ENCODE measurements around the gene POMGNT1. TPM values are rescaled to one million over a fixed set of nuclear protein-coding genes. Genes with fewer than 3 reads are reported as not detected.

Gene POMGNT1
- total RNA-seq, 1 experiment from 2014 or later = 92.5 TPM

DNA sequence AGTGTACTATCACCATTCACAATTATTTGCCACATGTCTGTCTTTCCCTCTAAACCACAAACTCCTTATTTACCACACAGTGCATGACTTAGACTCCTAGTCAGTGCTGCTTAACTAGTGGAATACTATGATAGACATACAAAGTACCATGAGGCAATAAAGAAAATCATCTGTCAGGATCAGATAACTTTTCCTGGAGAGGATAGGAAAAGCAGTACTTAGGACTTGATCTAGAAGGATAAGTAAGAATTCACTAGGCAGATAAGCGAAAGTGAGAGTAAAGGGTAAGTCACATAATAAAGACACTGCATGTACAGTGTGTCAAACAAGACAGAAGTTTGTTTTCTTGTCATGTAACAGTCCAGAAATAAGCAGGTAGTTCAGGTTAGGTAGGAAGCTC lies 44.5 kb downstream of the POMGNT1 start:
- Histone ChIP-seq H3K36me3 (ENCODE audit: low read depth, low read length) (no peaks in the 10 kb centered on the region), H3K4me1 (ENCODE audit: insufficient read depth, low read length) (no peaks in the 10 kb centered on the region), H3K27me3 (ENCODE audit: low read length) (no peaks in the 10 kb centered on the region), H3K4me2 (ENCODE audit: low read length) (no peak overlapping the region), H4K20me1 (ENCODE audit: low read length) (no peaks in the 10 kb centered on the region), H3K9me2 (replicated peaks; ENCODE audit: low read length) (no peaks in the 10 kb centered on the region), H3K4me3 (ENCODE audit: low read length) (no peak overlapping the region), H2AFZ (ENCODE audit: low read length) (no peak overlapping the region), H3K9ac (ENCODE audit: low read length) (no peak overlapping the region), H3K9me3 (ENCODE audit: low read length) (no peaks in the 10 kb centered on the region), H3K27ac (ENCODE audit: low read length) (no peak overlapping the region), H3K79me2 (ENCODE audit: low read length) (no peaks in the 10 kb centered on the region), H3F3A (ENCODE audit: low read length, unreplicated experiment) (no peaks in the 10 kb centered on the region)
- intact Hi-C loops (cut with micrococcal nuclease) = no loop called here
- ATAC-seq = no peak
- TF ChIP-seq, protein P1, sequence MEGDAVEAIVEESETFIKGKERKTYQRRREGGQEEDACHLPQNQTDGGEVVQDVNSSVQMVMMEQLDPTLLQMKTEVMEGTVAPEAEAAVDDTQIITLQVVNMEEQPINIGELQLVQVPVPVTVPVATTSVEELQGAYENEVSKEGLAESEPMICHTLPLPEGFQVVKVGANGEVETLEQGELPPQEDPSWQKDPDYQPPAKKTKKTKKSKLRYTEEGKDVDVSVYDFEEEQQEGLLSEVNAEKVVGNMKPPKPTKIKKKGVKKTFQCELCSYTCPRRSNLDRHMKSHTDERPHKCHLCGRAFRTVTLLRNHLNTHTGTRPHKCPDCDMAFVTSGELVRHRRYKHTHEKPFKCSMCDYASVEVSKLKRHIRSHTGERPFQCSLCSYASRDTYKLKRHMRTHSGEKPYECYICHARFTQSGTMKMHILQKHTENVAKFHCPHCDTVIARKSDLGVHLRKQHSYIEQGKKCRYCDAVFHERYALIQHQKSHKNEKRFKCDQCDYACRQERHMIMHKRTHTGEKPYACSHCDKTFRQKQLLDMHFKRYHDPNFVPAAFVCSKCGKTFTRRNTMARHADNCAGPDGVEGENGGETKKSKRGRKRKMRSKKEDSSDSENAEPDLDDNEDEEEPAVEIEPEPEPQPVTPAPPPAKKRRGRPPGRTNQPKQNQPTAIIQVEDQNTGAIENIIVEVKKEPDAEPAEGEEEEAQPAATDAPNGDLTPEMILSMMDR (conservative IDR thresholded peaks at IDR 0.05; ENCODE audit: low read depth, low read length) = no peak
- TF ChIP-seq EZH2phosphoT487 (IDR thresholded peaks at IDR 0.05; ENCODE audit: borderline replicate concordance, low read length) (no peak), EZH2 (IDR thresholded peaks at IDR 0.05; ENCODE audit: low read length, unreplicated experiment) (no peak)
- POLR2A ChIA-PET (ENCODE audit: unreplicated experiment) = no interaction called here
- no TSS peak for BruUV-seq (replicated peaks)
- no peak for DNase-seq
- CTCF ChIA-PET = no interaction called here

DNA sequence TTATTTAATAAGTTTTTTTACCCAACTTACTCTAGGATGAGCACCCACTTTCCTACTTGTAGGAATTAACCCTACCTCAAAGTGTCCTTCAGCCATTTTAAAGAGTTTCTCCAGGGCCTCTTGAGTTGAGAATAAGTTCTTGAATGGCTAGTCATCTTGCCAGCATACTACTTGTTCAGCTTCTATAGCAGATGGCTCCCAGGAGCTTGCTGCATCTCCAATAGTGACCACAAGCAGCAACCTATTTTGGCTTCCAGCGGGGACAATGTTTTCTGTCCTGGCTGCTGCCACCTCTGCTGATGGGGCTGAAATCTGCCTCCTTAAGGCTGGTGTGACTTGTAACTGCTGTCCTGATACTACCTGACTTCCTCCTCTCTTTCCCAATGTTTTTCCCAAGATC lies 45.0 kb downstream of the POMGNT1 start:
- ATAC-seq (no peak), DNase-seq (no peak)
- Histone ChIP-seq H3K4me3 (ENCODE audit: low read length) (no peak overlapping the region), H3K9me2 (replicated peaks; ENCODE audit: low read length) (no peaks in the 10 kb centered on the region), H3K27me3 (ENCODE audit: low read length) (no peaks in the 10 kb centered on the region), H3K36me3 (ENCODE audit: low read depth, low read length) (no peaks in the 10 kb centered on the region), H3K9me3 (ENCODE audit: low read length) (no peaks in the 10 kb centered on the region), H3K9ac (ENCODE audit: low read length) (no peak overlapping the region), H3K27ac (ENCODE audit: low read length) (no peak overlapping the region), H3K4me2 (ENCODE audit: low read length) (no peak overlapping the region), H2AFZ (ENCODE audit: low read length) (no peak overlapping the region), H3F3A (ENCODE audit: low read length, unreplicated experiment) (no peaks in the 10 kb centered on the region), H3K4me1 (ENCODE audit: insufficient read depth, low read length) (no peaks in the 10 kb centered on the region), H3K79me2 (ENCODE audit: low read length) (no peaks in the 10 kb centered on the region), H4K20me1 (ENCODE audit: low read length) (no peaks in the 10 kb centered on the region)
- ChIA-PET CTCF (no interaction called here), POLR2A (ENCODE audit: unreplicated experiment) (no interaction called here)
- no peak for TF ChIP-seq EZH2 (IDR thresholded peaks at IDR 0.05; ENCODE audit: low read length, unreplicated experiment)
- intact Hi-C loops (cut with micrococcal nuclease) = no loop called here
- no TSS peak for BruUV-seq (replicated peaks)

DNA sequence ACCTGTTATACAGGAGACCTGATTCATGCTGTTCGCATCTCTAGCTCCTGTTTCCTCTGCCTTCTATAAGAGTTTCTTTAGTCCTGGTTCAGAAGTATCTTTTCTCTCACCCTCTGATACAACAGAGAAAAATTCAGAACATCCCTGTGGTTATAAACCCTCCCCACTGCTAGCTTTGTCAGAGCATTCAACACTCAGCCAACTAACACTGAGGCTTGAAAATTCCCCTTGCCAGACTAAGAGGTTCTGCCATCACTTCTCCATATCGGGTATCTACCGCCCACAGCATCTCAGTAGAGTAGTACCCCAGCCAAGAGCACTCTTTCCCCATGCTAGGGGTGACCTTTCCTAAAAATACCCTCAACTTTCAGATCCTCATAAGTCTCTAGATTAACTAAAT lies 46.2 kb downstream of the POMGNT1 start:
- POLR2A ChIA-PET (ENCODE audit: unreplicated experiment) = interaction anchor here (0.7 kb wide), 1 partner anchor 95 kb away, joined by 4 read pairs; no protein-coding TSS in a partner anchor
- no peak overlapping the region for H3K4me2 ChIP-seq (ENCODE audit: low read length)
- no TSS peak for BruUV-seq (replicated peaks)
- H3K36me3 ChIP-seq (ENCODE audit: low read depth, low read length) = no peaks in the 10 kb centered on the region
- H3K9ac ChIP-seq (ENCODE audit: low read length) = no peak overlapping the region
- H3K4me1 ChIP-seq (ENCODE audit: insufficient read depth, low read length) = no peaks in the 10 kb centered on the region
- no peaks in the 10 kb centered on the region for H4K20me1 ChIP-seq (ENCODE audit: low read length)
- no peaks in the 10 kb centered on the region for H3K79me2 ChIP-seq (ENCODE audit: low read length)
- H3K9me3 ChIP-seq (ENCODE audit: low read length) = no peaks in the 10 kb centered on the region
- H3K9me2 ChIP-seq (replicated peaks; ENCODE audit: low read length) = no peaks in the 10 kb centered on the region
- intact Hi-C loops (cut with micrococcal nuclease) = no loop called here
- no peak overlapping the region for H3K27ac ChIP-seq (ENCODE audit: low read length)
- TF ChIP-seq EZH2phosphoT487 (IDR thresholded peaks at IDR 0.05; ENCODE audit: borderline replicate concordance, low read length) = no peak
- no peak for TF ChIP-seq EZH2 (IDR thresholded peaks at IDR 0.05; ENCODE audit: low read length, unreplicated experiment)
- TF ChIP-seq, protein P1 (conservative IDR thresholded peaks at IDR 0.05; ENCODE audit: low read depth, low read length) = no peak
- ATAC-seq (no peak), DNase-seq (no peak)
- CTCF ChIA-PET = no interaction called here
- H3F3A ChIP-seq (ENCODE audit: low read length, unreplicated experiment) = no peaks in the 10 kb centered on the region
- no peak overlapping the region for H3K4me3 ChIP-seq (ENCODE audit: low read length)
- H2AFZ ChIP-seq (ENCODE audit: low read length) = no peak overlapping the region
- H3K27me3 ChIP-seq (ENCODE audit: low read length) = no peaks in the 10 kb centered on the region
